ENCODE measurements around the gene MROH2A.
A peak's percentile ranks its signal among the peaks of the same experiment; 100 is the strongest.

Gene MROH2A

DNA sequence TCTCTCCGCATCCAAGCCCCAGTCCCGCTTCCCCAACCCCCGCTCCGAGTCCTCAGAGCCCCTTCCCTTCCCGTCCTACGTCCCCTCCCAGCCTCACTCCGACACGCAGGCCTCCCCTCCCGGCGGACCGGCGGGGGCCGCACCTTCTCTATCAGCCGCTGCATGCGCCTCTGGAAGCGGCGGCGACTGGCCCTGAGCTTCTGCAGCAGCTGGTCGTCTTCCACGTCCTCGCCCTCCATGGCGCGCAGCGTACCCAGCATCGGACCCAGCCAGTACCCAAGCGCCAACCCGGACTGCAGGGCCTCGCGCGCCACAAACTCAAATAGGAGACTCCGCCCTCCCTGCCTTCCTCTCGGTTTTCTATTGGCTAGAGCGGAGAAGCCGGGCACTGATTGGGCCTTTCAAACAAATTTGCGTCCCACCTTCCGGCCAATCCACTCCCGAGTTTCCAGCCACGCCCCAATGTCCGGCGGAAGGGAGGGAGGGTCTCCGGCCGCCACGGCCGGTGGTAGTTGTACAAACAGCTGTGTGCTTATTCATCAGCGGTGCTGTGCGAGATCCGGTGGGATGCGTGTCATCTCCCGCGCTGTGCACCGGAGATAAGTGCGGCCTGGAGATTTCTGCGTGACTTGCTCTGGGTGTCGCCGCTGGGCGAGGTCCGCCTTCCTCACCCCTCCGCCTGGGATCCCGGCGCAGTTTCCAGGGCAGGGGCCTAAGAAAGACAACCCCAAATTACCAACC lies 76.3 kb downstream of the MROH2A start, which contains the start of gene HJURP:
TSS of gene HJURP (minus strand) at position 295 of the 741 bp plus-strand sequence. CDS start at position 260, 35 bp downstream.
- peak within 1 kb of the TSS; percentile 81 for H3K4me3 ChIP-seq (ENCODE audit: low read depth, low read length)
- DNase-seq (ENCODE audit: low read depth), result peak; percentile 85
- TF ChIP-seq, protein P1, sequence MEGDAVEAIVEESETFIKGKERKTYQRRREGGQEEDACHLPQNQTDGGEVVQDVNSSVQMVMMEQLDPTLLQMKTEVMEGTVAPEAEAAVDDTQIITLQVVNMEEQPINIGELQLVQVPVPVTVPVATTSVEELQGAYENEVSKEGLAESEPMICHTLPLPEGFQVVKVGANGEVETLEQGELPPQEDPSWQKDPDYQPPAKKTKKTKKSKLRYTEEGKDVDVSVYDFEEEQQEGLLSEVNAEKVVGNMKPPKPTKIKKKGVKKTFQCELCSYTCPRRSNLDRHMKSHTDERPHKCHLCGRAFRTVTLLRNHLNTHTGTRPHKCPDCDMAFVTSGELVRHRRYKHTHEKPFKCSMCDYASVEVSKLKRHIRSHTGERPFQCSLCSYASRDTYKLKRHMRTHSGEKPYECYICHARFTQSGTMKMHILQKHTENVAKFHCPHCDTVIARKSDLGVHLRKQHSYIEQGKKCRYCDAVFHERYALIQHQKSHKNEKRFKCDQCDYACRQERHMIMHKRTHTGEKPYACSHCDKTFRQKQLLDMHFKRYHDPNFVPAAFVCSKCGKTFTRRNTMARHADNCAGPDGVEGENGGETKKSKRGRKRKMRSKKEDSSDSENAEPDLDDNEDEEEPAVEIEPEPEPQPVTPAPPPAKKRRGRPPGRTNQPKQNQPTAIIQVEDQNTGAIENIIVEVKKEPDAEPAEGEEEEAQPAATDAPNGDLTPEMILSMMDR (IDR thresholded peaks at IDR 0.05; ENCODE audit: control insufficient read depth, extremely low read depth, insufficient read depth), result no peak

DNA sequence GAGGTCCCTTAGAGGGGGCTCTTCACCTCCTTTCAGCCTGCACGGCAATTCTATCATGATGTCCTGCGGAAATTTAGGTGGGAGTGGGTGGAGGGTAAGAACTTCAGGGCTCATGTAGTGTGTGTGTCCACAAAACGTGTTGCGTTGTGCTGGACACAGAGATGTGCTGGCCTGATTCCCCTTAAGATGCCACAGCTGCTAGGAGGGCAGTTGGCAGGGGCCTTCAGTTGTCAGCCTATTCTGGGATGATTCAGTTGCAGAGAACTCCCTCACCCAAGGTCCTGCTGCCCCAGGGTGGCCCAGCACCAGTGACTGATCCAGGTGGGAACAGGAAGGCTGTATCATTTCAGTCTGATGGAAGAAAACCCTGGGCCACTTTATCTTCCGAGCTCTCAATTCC lies 77.2 kb downstream of the MROH2A start:
- DNase-seq (ENCODE audit: low read depth), result no peak
- TF ChIP-seq, protein P1 (IDR thresholded peaks at IDR 0.05; ENCODE audit: control insufficient read depth, extremely low read depth, insufficient read depth), result no peak
- no peak overlapping the region for H3K4me3 ChIP-seq (ENCODE audit: low read depth, low read length)

DNA sequence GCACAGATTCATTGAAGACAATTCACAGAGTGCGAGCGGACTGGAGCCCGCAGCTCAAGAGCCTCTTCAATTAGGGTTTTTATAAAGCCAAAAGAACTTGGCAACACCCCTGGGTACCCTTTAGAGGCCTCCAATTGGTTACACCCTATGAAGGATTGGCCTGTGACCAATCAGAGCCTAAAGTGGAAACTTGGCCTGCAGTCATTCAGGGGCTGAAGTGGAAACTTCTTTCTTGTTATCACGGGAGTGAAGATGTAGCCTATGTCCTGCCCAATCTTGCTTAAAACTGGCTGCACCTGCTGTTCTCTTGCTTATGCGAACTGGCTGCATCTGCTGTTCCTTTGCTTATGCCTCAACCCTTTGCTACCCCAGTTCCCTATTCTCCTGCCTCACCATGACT lies 78.1 kb downstream of the MROH2A start:
- no peak for DNase-seq (ENCODE audit: low read depth)
- TF ChIP-seq, protein P1 (IDR thresholded peaks at IDR 0.05; ENCODE audit: control insufficient read depth, extremely low read depth, insufficient read depth), result no peak
- no peak overlapping the region for H3K4me3 ChIP-seq (ENCODE audit: low read depth, low read length)

DNA sequence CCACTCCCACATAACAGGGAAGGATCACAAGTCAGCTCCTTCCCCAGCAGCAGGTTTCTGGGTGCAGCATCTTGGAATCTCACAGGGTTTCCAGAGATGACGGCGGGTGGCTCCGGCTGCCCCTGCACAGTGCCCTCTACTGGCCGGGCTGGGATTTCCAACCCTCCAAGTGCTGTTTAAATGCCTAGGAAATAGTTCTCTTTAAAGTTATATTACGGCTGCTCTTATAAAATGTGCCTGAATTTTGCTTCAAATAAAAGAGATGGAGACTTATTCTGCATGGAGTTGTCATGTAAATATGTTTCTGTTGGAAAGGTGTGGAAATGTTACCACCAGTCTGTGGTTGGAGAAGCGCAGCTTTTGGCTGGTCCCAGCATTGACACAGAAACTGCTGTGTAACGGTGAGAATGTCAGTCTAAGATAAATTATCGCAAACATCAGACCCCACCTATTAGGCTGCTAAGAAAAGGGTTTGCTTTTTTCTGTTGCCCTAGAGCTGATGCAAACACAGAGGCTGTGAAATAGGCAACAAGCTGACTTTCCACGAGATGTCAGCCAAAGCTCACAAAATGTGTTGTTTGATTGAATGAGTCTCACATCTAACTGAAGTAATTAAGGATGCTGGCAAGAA lies 79.5 kb downstream of the MROH2A start:
- no peak overlapping the region for H3K4me3 ChIP-seq (ENCODE audit: low read depth, low read length)
- TF ChIP-seq, protein P1 (IDR thresholded peaks at IDR 0.05; ENCODE audit: control insufficient read depth, extremely low read depth, insufficient read depth), result peak; percentile 69
- no peak for DNase-seq (ENCODE audit: low read depth)

DNA sequence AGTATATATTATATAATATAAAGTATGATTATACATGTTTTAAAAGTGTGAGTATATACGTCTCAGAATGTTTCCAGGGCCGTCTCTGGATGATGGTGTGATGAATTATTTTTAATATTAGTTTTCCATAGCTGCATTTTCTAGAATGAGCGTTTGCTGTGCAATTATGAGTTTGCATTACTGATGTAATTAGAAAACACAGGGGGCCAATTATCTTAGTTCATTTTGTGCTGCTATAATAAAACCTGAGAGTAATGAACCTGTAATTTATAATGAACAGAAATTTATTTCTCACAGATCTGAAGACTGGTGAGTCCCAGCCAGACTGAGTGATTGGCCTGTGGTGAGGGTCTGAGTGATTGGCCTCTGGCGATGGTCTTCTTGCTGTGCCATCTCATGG lies 80.2 kb downstream of the MROH2A start:
- TF ChIP-seq, protein P1 (IDR thresholded peaks at IDR 0.05; ENCODE audit: control insufficient read depth, extremely low read depth, insufficient read depth), result no peak
- no peak overlapping the region for H3K4me3 ChIP-seq (ENCODE audit: low read depth, low read length)
- DNase-seq (ENCODE audit: low read depth), result no peak

DNA sequence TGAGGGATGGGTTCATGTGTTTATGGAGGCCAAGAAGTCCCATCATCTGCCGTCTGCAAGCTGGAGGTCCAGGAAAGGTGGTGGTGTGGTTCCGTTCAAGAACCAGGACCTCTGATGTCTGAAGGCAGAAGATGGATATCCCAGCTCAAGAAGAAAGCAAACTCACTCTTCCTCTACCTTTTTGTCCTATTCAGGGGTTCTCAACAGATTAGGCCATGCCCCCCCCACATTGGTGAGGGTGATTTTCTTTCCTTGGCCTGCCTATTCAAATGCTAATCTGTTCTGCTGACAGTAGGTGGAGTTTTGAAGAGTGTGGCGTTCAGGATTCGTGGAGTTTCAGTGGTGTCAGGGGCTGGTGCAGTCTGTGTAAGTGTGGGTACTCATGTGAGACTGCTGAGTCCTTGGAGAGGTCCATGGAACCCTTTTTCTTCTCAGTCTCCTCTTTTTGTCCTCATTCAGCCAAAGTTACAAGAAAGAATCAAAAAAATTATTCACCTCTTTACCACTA lies 84.2 kb downstream of the MROH2A start:
- DNase-seq (ENCODE audit: low read depth), result no peak
- no peak overlapping the region for H3K4me3 ChIP-seq (ENCODE audit: low read depth, low read length)
- TF ChIP-seq, protein P1 (IDR thresholded peaks at IDR 0.05; ENCODE audit: control insufficient read depth, extremely low read depth, insufficient read depth), result no peak

Measured in LNCaP clone FGC (cell line).